Measurements from ENCODE around the gene RNF121. TPM values are rescaled to one million over a fixed set of nuclear protein-coding genes. Genes with fewer than 3 reads are reported as not detected.
A peak's percentile ranks its signal among the peaks of the same experiment; 100 is the strongest.

The RNF121 gene
- total RNA-seq, 8 experiments from 2014 or later = 20.6 to 36.4 (median 31.9) TPM

DNA sequence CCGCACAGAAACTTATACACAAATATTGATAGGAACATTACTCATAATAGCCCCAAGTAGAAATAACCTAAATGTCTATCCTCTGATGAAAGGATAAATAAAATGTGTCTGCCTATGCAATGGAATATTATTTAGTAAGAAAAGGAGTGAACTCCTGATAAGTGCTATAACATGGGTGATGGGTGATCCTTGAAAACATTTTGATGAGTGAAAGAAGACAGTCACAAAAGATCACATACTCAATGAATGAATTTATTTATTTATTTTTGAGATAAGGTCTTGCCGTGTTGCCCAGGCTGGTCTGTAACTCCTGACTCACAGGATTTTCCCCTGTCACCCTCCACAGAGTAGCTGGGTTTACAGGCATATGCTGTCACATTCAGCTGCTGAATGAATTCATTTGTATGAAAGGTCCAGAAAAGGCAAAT is 17.3 kb downstream of the RNF121 start:
- H3K4me1 ChIP-seq (replicated peaks in 1 of 2) = peaks cover 0 to 8% of the 10 kb centered on the region in 2 donors
- H3K4me3 ChIP-seq = no peak overlapping the region
- peak in 1 of 8 experiments; percentile 18 for ATAC-seq (replicated peaks in 6 of 8)
- 33 to 100% (median 87%) methylated on average over 1 to 2 of the region's 2 CpGs for WGBS, 10 experiments
- in situ Hi-C loops (cut with MboI; ENCODE audit: low pct_unique_long_range_greater_than_20kb in 2 of 9, low sequenced_read_pairs in 9 of 9, unreplicated experiment in 9 of 9) = no loop called here
- no peak overlapping the region for H3K27ac ChIP-seq

DNA sequence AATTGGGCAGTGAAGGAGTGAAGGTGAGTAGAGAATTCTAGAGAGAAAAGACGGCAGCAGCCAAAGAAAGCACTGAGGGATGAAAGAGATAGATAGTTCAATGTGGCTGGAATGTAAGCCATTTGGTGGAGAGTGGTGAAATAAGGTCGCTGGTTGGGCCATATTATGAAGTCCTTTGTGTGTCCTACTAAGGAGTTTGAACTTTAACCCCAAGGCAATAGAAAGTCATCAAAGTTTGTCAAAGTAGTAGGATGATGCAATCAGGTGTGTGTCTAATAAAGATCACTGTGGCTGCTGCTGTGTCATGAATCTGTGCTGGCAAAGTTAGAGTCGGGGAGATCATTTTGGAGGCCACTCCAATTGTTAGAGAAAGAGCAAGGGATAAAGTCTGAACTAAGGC is 18.7 kb downstream of the RNF121 start:
- WGBS, 10 experiments = 42 to 100% (median 82%) methylated on average over 1 to 3 of the region's 3 CpGs; no CpG with 5 or more reads in 1 of the 10 experiments
- Histone ChIP-seq H3K4me1 (replicated peaks in 1 of 2) (peaks cover 0 to 8% of the 10 kb centered on the region in 2 donors), H3K4me3 (no peak overlapping the region), H3K27ac (no peak overlapping the region)
- in situ Hi-C loops (cut with MboI; ENCODE audit: low pct_unique_long_range_greater_than_20kb in 2 of 9, low sequenced_read_pairs in 9 of 9, unreplicated experiment in 9 of 9) = no loop called here
- no peak for ATAC-seq (replicated peaks in 6 of 8)

DNA sequence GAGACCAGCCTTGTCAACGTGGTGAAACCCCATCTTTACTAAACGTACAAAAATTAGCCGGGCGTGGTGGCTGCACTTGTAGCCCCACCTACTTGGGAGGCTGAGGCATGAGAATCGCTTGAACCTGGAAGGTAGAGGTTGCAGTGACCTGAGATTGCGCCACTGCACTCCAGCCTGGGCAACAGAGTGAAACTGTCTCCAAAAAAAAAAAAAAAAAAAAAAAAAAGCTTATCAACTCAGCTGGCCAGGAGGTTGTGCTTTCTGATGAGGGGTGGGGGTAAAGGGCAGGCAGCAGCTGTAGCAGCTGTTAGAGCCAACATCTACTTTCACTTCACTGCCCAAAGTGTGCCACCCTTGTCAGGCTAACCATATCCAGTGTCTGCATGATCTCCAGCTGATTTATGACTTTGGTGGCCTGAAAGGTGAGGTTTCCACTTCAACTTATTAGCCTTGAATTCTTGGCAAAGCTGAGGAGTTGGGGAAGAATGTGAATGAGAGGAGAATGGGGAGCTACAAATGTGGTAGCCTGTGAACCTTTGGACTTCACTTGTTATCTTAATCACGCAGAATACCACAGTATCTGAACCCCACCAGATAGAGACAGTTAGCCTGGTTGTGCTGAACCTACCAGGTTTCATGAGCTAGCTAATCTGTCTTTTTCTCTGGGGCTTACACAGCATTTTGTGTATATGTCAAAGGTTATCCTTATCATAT is 19.6 kb downstream of the RNF121 start:
- in situ Hi-C loops (cut with MboI; ENCODE audit: low pct_unique_long_range_greater_than_20kb in 2 of 9, low sequenced_read_pairs in 9 of 9, unreplicated experiment in 9 of 9) = no loop called here
- 71 to 100% (median 90%) methylated on average over 1 to 7 of the region's 7 CpGs; no CpG with 5 or more reads in 1 of the 10 experiments for WGBS, 10 experiments
- Histone ChIP-seq H3K4me3 (no peak overlapping the region), H3K27ac (no peak overlapping the region), H3K4me1 (replicated peaks in 1 of 2) (peaks cover 0 to 8% of the 10 kb centered on the region in 2 donors)
- no peak for ATAC-seq (replicated peaks in 6 of 8)

DNA sequence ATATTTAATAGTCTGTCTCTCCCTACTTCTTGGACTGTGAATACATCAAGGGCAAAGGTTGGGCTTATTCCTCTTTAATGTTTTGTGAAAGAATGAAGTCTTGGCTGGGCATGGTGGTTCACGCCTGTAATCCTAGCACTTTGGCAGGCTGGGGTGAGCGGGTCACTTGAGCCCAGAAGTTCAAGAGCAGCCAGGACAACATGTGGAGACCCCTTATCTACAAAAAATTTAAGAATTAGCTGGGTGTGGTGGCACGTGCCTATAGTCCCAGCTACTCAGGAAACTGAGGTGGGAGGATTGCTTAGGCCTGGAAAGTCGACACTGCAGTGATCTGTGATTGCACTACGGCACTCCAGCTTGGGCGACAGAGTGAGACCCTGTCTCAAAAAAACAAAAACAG is 20.2 kb downstream of the RNF121 start:
- WGBS, 10 experiments = 90 to 100% (median 96%) methylated on average over 2 to 5 of the region's 6 CpGs; no CpG with 5 or more reads in 6 of the 10 experiments
- H3K4me3 ChIP-seq = no peak overlapping the region
- in situ Hi-C loops (cut with MboI; ENCODE audit: low pct_unique_long_range_greater_than_20kb in 2 of 9, low sequenced_read_pairs in 9 of 9, unreplicated experiment in 9 of 9) = no loop called here
- ATAC-seq (replicated peaks in 6 of 8) = no peak
- H3K4me1 ChIP-seq (replicated peaks in 1 of 2) = peaks cover 0 to 8% of the 10 kb centered on the region in 2 donors
- H3K27ac ChIP-seq = no peak overlapping the region

DNA sequence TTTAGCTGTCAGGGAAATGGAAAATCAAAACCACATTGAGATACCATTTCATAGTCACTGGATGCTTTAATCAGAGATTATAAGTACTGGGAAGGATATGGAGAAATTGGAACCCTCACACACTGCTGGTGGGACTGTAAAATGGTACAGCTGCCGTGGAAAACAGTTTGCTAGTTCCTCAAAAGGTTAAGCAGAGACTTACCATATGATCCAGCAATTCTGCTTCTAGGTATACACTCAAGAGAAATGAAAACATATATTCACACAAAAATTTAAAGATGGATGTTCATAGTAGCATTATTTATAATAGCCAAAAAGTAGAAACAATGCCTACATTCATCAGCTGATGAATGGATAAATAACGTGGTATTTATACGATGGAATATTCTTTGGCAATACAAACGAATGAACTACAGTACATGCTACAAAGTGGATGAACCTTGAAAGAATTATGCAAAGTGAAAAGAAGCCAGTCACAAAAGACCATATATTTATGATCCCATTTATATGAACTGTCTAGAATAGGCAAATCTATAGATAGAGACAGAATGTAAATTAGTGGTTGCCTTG is 23.0 kb downstream of the RNF121 start:
- Histone ChIP-seq H3K4me3 (no peak overlapping the region), H3K27ac (no peak overlapping the region), H3K4me1 (replicated peaks in 1 of 2) (peaks cover 0 to 8% of the 10 kb centered on the region in 2 donors)
- in situ Hi-C loops (cut with MboI; ENCODE audit: low pct_unique_long_range_greater_than_20kb in 2 of 9, low sequenced_read_pairs in 9 of 9, unreplicated experiment in 9 of 9) = no loop called here
- peak in 1 of 8 experiments; percentile 29 for ATAC-seq (replicated peaks in 6 of 8)
- 68 to 100% (median 92%) methylated on average over 1 to 4 of the region's 4 CpGs for WGBS, 10 experiments

DNA sequence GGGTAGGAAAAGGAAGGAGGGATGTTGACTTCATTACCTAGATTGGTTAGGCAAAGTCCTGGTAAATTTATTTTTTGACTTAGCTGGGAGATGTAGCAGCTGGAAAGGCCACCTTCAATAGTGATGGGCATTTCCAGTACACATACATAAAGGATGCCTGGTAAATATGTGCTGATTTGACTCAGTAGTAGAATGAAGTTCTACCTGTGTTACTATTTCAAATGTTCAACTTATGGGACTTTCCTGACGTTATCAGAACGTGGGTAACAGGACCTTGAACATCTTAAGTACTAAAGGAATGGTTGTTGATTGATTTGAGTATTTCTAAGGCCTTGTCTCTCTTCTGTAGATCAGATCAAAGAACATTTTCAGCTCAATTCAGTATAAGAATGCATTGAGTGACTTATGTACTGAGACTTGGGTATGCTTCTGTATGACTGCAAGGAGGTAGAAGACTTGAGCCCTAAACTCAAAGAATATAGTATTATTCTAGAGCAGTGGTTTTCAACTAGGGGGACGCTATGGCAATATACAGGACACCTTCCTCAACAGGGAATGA is 27.1 kb downstream of the RNF121 start:
- WGBS, 10 experiments = 63 to 100% (median 93%) methylated on average over 2 to 3 of the region's 3 CpGs; no CpG with 5 or more reads in 6 of the 10 experiments
- no peak for ATAC-seq (replicated peaks in 6 of 8)
- Histone ChIP-seq H3K27ac (no peak overlapping the region), H3K4me1 (replicated peaks in 1 of 2) (no peaks in the 10 kb centered on the region), H3K4me3 (no peak overlapping the region)
- in situ Hi-C loops (cut with MboI; ENCODE audit: low pct_unique_long_range_greater_than_20kb in 2 of 9, low sequenced_read_pairs in 9 of 9, unreplicated experiment in 9 of 9) = no loop called here

DNA sequence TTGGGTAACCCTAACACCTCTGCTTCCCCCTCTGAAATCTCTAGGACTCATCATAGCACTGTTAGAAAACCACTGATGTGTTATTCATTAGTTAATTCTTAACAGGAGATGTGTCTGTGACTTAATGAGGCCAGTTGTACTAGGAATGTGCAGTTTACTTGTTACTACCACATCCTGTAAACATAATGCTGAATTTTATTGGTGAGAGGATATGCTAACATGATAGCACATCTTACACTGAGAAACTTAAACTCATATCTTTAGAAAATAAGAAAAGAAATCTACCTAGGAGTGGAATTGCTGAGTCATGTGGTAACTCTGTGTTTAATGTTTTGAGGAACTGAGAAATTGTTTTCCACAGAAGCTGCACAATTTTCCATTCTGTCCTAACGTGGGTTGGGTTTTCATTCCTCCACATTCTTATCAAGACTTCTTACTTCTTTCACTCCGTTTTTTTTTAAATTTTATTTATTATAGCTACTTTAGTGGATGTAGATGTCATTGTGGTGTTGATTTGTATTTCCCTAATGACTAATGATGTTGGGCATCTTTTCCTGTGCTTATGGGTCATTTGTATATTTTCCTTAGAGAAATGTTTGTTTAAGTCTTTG is 33.7 kb downstream of the RNF121 start:
- in situ Hi-C loops (cut with MboI; ENCODE audit: low pct_unique_long_range_greater_than_20kb in 2 of 9, low sequenced_read_pairs in 9 of 9, unreplicated experiment in 9 of 9) = no loop called here
- 0 to 100% (median 85%) methylated on average over 1 to 2 of the region's 2 CpGs; no CpG with 5 or more reads in 1 of the 10 experiments for WGBS, 10 experiments
- H3K27ac ChIP-seq = no peak overlapping the region
- H3K4me3 ChIP-seq = no peak overlapping the region
- ATAC-seq (replicated peaks in 6 of 8) = peak in 2 of 8 experiments; percentile 23 to 34
- H3K4me1 ChIP-seq (replicated peaks in 1 of 2) = no peaks in the 10 kb centered on the region

DNA sequence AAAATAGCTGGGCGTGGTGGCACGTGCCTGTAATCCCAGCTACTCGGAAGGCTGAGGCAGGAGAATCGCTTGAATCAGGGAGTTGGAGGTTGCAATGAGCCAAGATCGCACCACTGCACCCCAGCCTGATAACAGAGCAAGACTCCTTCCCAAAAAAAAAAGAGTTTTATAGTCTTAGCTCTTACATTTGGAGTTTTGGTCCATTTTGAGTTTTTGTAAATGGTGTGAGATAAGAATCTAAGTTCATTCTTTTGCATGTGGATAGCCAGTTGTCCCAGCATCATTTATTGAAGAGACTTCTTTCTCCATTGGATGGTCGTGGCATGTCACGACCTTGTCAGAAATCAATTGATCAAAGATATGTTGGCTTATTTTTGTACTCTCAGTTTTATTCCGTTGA is 34.6 kb downstream of the RNF121 start:
- ATAC-seq (replicated peaks in 6 of 8) = no peak
- Histone ChIP-seq H3K27ac (no peak overlapping the region), H3K4me1 (replicated peaks in 1 of 2) (no peaks in the 10 kb centered on the region), H3K4me3 (no peak overlapping the region)
- in situ Hi-C loops (cut with MboI; ENCODE audit: low pct_unique_long_range_greater_than_20kb in 2 of 9, low sequenced_read_pairs in 9 of 9, unreplicated experiment in 9 of 9) = no loop called here
- WGBS, 10 experiments = 80 to 100% (median 97%) methylated on average over 1 to 8 of the region's 8 CpGs

DNA sequence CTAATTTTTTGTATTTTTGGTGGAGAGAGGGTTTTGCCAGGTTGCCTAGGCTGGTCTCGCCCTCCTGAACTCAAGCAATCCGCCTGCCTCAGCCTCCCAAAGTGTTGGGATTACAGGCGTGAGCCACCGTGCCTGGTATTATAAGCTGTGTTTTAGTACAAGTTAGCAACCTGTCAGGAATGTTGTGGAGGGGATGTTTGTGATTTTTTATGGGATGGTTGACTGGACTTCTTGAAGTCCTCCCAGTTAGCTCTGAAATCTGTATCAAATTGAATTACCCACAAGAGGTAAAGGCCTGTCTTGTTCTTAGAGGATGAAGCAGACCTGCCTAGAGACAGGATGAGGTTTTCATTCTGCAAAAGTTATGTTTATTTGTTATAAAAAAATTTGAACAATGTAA is 35.8 kb downstream of the RNF121 start:
- in situ Hi-C loops (cut with MboI; ENCODE audit: low pct_unique_long_range_greater_than_20kb in 2 of 9, low sequenced_read_pairs in 9 of 9, unreplicated experiment in 9 of 9) = no loop called here
- Histone ChIP-seq H3K4me3 (no peak overlapping the region), H3K27ac (no peak overlapping the region), H3K4me1 (replicated peaks in 1 of 2) (no peaks in the 10 kb centered on the region)
- ATAC-seq (replicated peaks in 6 of 8) = no peak
- 80 to 100% (median 100%) methylated on average over 1 to 4 of the region's 4 CpGs; no CpG with 5 or more reads in 5 of the 10 experiments for WGBS, 10 experiments

DNA sequence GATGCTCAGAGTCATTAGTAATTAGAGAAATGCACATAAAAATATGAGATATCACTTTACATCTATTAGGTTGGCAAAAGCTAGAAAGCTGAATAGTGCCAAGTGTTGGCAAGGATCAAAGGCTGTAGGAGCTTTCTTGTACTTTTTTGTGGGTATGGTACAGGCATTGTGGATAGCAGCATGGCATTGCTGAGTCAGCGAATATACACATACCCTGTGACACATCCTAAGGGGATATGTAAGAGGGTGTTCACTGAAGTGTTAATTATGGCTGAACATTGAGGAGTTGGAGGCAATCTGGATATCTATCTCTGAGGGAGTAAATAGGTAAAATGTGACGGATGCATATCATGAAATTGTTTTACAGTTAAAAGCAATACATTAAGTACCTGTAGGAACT is 42.8 kb downstream of the RNF121 start:
- in situ Hi-C loops (cut with MboI; ENCODE audit: low pct_unique_long_range_greater_than_20kb in 2 of 9, low sequenced_read_pairs in 9 of 9, unreplicated experiment in 9 of 9) = no loop called here
- H3K4me1 ChIP-seq (replicated peaks in 1 of 2) = no peaks in the 10 kb centered on the region
- no peak overlapping the region for H3K4me3 ChIP-seq
- peak in 2 of 8 experiments; percentile 70 to 75 for ATAC-seq (replicated peaks in 6 of 8)
- no peak overlapping the region for H3K27ac ChIP-seq
- WGBS, 10 experiments = 75 to 100% (median 100%) methylated on average over 1 to 2 of the region's 2 CpGs; no CpG with 5 or more reads in 1 of the 10 experiments

DNA sequence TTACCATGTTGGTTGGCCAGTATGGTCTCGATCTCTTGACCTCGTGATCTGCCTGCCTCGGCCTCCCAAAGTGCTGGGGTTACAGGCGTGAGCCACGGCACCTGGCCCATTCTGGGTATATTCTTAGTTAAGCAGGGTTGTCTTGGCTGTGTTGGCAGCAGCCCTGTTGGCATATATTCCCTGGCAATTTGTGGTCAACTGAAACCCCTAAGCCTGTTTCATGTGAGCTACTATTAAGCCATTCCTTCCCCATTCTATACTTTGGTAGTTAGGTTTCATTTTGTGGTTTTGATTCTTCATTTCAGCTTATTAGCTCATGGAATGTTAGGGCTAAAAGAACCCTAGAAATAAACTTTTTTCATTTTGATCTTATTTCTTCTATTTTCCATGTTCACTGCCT is 47.7 kb downstream of the RNF121 start:
- in situ Hi-C loops (cut with MboI; ENCODE audit: low pct_unique_long_range_greater_than_20kb in 2 of 9, low sequenced_read_pairs in 9 of 9, unreplicated experiment in 9 of 9) = no loop called here
- no peak for ATAC-seq (replicated peaks in 6 of 8)
- no peaks in the 10 kb centered on the region for H3K4me1 ChIP-seq (replicated peaks in 1 of 2)
- 100% methylated on average over 1 to 3 of the region's 5 CpGs; no CpG with 5 or more reads in 7 of the 10 experiments for WGBS, 10 experiments
- no peak overlapping the region for H3K27ac ChIP-seq
- H3K4me3 ChIP-seq = no peak overlapping the region

DNA sequence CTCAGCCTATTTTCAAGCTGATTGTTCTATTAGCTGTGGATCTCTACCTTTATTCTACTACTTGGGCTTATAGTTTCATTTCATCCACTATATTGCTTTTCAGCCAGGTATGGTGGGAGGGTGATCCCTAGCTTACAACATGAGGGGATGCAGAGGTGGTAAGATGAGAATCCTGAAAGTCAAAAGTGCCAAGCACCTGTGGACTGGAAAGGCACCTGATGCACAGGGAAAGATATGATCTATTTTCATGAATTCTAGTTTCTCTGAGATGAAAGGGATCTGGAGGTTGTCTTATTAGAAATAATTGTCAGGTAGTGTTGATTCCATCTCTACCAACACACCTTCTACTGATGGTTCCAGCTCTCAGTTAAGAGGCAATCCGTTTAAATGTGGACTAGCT is 48.2 kb downstream of the RNF121 start:
- ATAC-seq (replicated peaks in 6 of 8) = no peak
- no peak overlapping the region for H3K27ac ChIP-seq
- 60 to 100% (median 80%) methylated on average over 1 of the region's 1 CpG; no CpG with 5 or more reads in 5 of the 10 experiments for WGBS, 10 experiments
- no peaks in the 10 kb centered on the region for H3K4me1 ChIP-seq (replicated peaks in 1 of 2)
- in situ Hi-C loops (cut with MboI; ENCODE audit: low pct_unique_long_range_greater_than_20kb in 2 of 9, low sequenced_read_pairs in 9 of 9, unreplicated experiment in 9 of 9) = no loop called here
- H3K4me3 ChIP-seq = no peak overlapping the region

DNA sequence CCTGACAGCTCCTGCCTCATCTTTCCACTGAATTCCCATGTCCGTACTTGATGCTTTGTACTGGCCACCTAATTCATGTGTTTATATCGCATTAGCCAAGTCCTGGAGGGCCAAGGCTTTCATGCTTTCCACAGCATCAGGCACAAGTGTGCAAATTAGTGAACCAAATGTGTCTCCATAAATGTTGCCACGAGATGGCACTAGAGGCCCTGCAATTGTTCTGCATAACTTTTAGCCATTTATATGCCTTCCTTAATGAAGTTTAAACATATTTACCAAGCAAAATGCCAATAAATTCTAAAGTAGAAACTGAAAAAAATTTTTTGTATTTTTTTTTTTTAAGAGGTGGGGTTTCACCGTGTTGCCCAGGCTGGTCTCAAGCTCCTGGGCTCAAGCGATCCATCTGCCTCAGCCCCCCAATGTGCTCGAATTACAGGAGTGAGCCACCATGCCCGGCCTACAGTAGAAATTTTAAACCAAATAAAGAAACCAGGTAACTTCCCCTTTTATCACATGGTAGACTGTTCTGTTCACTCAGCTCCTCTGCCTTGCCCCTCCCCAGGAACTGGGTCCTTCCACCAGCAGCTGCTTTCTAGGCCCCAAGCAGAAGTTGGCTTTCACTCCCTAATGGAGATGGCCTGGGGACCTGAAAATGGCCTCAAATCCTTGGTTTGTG is 49.0 kb downstream of the RNF121 start:
- in situ Hi-C loops (cut with MboI; ENCODE audit: low pct_unique_long_range_greater_than_20kb in 2 of 9, low sequenced_read_pairs in 9 of 9, unreplicated experiment in 9 of 9) = no loop called here
- Histone ChIP-seq H3K4me3 (no peak overlapping the region), H3K27ac (no peak overlapping the region), H3K4me1 (replicated peaks in 1 of 2) (no peaks in the 10 kb centered on the region)
- 16 to 75% (median 59%) methylated on average over 2 to 7 of the region's 7 CpGs for WGBS, 10 experiments
- ATAC-seq (replicated peaks in 6 of 8) = peak in 3 of 8 experiments; percentile 75 to 84 (median 77)

Measured in motor neuron (in vitro differentiated cells).